Fibroblast of lung (primary cell): ENCODE measurements around the gene TNPO3. TPM values are rescaled to one million over a fixed set of nuclear protein-coding genes. Genes with fewer than 3 reads are reported as not detected.

Experiments used
- DNase-seq, 2 donors: peaks; one replicate each; pipeline versions ENCODE4 v3.0.0 to v3.0.0-alpha.2; 2010; ENCODE audit warnings: low read depth in 2 of 2
- H2AFZ ChIP-seq: 2 replicates; pipeline ENCODE4 v1.5.1; 2012; ENCODE audit warnings: low read length, control low read depth, inconsistent platforms
- H3K27ac ChIP-seq: 2 replicates; pipeline ENCODE4 v1.5.1; 2011; ENCODE audit warnings: low read length, control low read depth; ENCODE audit not compliant: insufficient read depth
- H3K27me3 ChIP-seq: 2 replicates; pipeline ENCODE4 v1.5.1; 2011; ENCODE audit warnings: mild to moderate bottlenecking, low read length; ENCODE audit not compliant: control insufficient read depth, insufficient read depth
- H3K36me3 ChIP-seq: 2 replicates; pipeline ENCODE4 v1.5.1; 2011; ENCODE audit warnings: low read length; ENCODE audit not compliant: control insufficient read depth, insufficient read depth
- H3K4me1 ChIP-seq: 2 replicates; pipeline ENCODE4 v1.5.1; 2011; ENCODE audit warnings: low read length; ENCODE audit not compliant: control insufficient read depth, insufficient read depth; ENCODE audit errors: extremely low read depth
- H3K4me2 ChIP-seq: 2 replicates; pipeline ENCODE4 v1.5.1; 2011; ENCODE audit warnings: low read length, control low read depth; ENCODE audit not compliant: insufficient read depth; ENCODE audit errors: extremely low read depth
- H3K4me3 ChIP-seq, 4 experiments: fragments of 200-600 bp in 1 of 4; sonication (generic) in 1 of 4; replicated peaks in 1 of 4; 2 replicates each; pipeline ENCODE4 v1.5.1; 2011 to 2016; ENCODE audit warnings: low read length in 4 of 4, low read depth in 3 of 4, mild to moderate bottlenecking in 3 of 4, control low read depth in 2 of 4, inconsistent platforms in 1 of 4, mixed read lengths in 1 of 4; ENCODE audit not compliant: insufficient read depth in 1 of 4; ENCODE audit errors: control extremely low read depth in 1 of 4
- H3K79me2 ChIP-seq: 2 replicates; pipeline ENCODE4 v1.5.1; 2012; ENCODE audit warnings: mild to moderate bottlenecking, low read length, inconsistent platforms; ENCODE audit not compliant: control insufficient read depth, insufficient read depth
- H3K9ac ChIP-seq: 2 replicates; pipeline ENCODE4 v1.5.1; 2011; ENCODE audit warnings: mild to moderate bottlenecking, low read length, control low read depth; ENCODE audit not compliant: insufficient read depth
- H3K9me3 ChIP-seq: 2 replicates; pipeline ENCODE4 v1.5.1; 2012; ENCODE audit warnings: low read depth, low read length; ENCODE audit not compliant: control insufficient read depth, insufficient read depth
- H4K20me1 ChIP-seq: 2 replicates; pipeline ENCODE4 v1.5.1; 2011; ENCODE audit warnings: low read length; ENCODE audit not compliant: control insufficient read depth, insufficient read depth; ENCODE audit errors: extremely low read depth
- CTCF ChIP-seq, 2 donors: IDR thresholded peaks in 1 of 2; conservative IDR thresholded peaks in 1 of 2; 1 replicate in 1 of 2; 2 replicates in 1 of 2; pipeline ENCODE4 v1.5.1; 2011 to 2012; ENCODE audit warnings: low read length in 2 of 2, control low read depth in 1 of 2, inconsistent platforms in 1 of 2, low read depth in 1 of 2, mild to moderate bottlenecking in 1 of 2
- EZH2 ChIP-seq: IDR thresholded peaks from 2 replicates; pipeline ENCODE4 v1.5.1; 2012; ENCODE audit warnings: low read length, control low read depth, mild to moderate bottlenecking; ENCODE audit errors: missing control alignments
- polyA plus RNA-seq, 2 donors: library from polyadenylated mRNA; depleted of rRNA in 1 of 2; stranded (reverse) in 1 of 2; unstranded in 1 of 2; fragments of >200 nt; gene quantifications; 2 replicates each; pipeline ENCODE4 v1.2.1, GENCODE V29; 2011 to 2012; ENCODE audit warnings: missing spikeins in 1 of 2
- total RNA-seq: library from RNA; depleted of rRNA; stranded (reverse); fragments of >200 nt; gene quantifications from 2 replicates; pipeline ENCODE4 v1.2.1, GENCODE V29; 2014

The TNPO3 gene
- total and polyA plus RNA-seq, 2 donors (not counting 1 experiment from before 2014, with no cell fraction given) = 39.1 to 73.5 TPM

DNA sequence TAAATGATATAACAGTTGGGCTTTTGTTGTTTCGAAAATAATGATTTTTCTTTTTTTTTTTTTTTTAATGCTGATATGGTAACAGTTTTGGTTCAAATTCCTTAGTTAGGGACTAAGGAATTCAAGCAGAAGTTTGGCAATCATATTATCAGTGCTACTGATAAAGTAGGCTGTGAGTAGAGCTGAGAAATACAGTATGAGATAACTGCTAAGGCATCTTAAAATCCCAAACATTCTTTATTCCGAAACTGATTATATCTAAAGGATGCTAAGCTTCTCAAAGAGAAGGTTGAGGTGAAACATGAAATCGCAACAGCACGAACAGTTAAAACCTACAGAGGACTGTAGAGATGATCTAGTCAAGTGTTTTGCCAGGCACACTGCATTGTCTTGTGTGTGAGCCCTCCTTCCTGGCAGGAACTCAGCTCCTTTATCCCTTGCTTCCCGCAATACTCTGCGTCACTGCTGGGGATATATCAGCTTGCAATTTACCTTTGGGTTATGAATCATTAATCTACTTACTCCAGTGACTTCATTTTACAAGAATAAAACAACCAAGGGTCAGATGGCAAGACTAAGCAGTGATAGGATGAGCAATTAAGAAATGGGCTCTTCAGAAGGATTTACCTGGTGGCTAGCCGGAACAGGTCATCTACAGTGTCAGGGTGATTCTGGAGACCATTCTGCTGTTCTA lies 80.5 kb downstream of the TNPO3 start:
- Histone ChIP-seq H3K27me3 (no peaks in the 10 kb centered on the region), H3K9ac (no peak overlapping the region), H3K9me3 (no peaks in the 10 kb centered on the region), H3K36me3 (peaks cover 7% of the 10 kb centered on the region), H3K79me2 (no peaks in the 10 kb centered on the region), H2AFZ (no peak overlapping the region), H3K27ac (no peak overlapping the region), H3K4me2 (no peak overlapping the region), H3K4me3 (no peak overlapping the region), H4K20me1 (no peaks in the 10 kb centered on the region), H3K4me1 (no peaks in the 10 kb centered on the region)
- peak in 1 of 2 donors; percentile 85 for DNase-seq
- TF ChIP-seq EZH2 (no peak), CTCF (conservative IDR thresholded peaks at IDR 0.05 in 1 of 2, IDR thresholded peaks at IDR 0.05 in 1 of 2; ENCODE audit: low read depth in 1 of 2, low read length in 2 of 2) (no peak)

- Histone ChIP-seq H3K4me1 (no peaks in the 10 kb centered on the region), H3K27me3 (no peaks in the 10 kb centered on the region), H3K9ac (no peak overlapping the region), H3K27ac (no peak overlapping the region), H2AFZ (no peak overlapping the region), H4K20me1 (no peaks in the 10 kb centered on the region), H3K9me3 (no peaks in the 10 kb centered on the region), H3K4me2 (no peak overlapping the region), H3K36me3 (peaks cover 6% of the 10 kb centered on the region), H3K79me2 (no peaks in the 10 kb centered on the region), H3K4me3 (no peak overlapping the region)
- DNase-seq = no peak
- no peak for TF ChIP-seq CTCF (conservative IDR thresholded peaks at IDR 0.05 in 1 of 2, IDR thresholded peaks at IDR 0.05 in 1 of 2; ENCODE audit: low read depth in 1 of 2, low read length in 2 of 2)
- no peak for TF ChIP-seq EZH2
Observed at GRCh38 chr7:128968624-128969023, 86.3 kb downstream of the TNPO3 start.

GRCh38 chr7:128963327-128963757 lies 91.6 kb downstream of the TNPO3 start:
- H3K9me3 ChIP-seq = no peaks in the 10 kb centered on the region
- no peaks in the 10 kb centered on the region for H3K79me2 ChIP-seq
- peak in 1 of 2 donors; percentile 28 for DNase-seq
- H4K20me1 ChIP-seq = no peaks in the 10 kb centered on the region
- peaks cover 4% of the 10 kb centered on the region for H3K36me3 ChIP-seq
- no peak overlapping the region for H3K4me3 ChIP-seq
- no peak overlapping the region for H3K27ac ChIP-seq
- H3K4me1 ChIP-seq = no peaks in the 10 kb centered on the region
- H2AFZ ChIP-seq = no peak overlapping the region
- no peaks in the 10 kb centered on the region for H3K27me3 ChIP-seq
- no peak overlapping the region for H3K4me2 ChIP-seq
- TF ChIP-seq EZH2 (no peak), CTCF (conservative IDR thresholded peaks at IDR 0.05 in 1 of 2, IDR thresholded peaks at IDR 0.05 in 1 of 2; ENCODE audit: low read depth in 1 of 2, low read length in 2 of 2) (no peak)
- no peak overlapping the region for H3K9ac ChIP-seq
